Caco-2 (cell line): ENCODE measurements around the gene ARAP1. TPM values are rescaled to one million over a fixed set of nuclear protein-coding genes. Genes with fewer than 3 reads are reported as not detected.

Experiments used
- BruUV-seq: library from RNA; stranded (reverse); fragments of 400-500 nt; replicated peaks from 2 replicates; lab custom pipeline; 2021; lab: Mats Ljungman, UMichigan
- CTCF ChIA-PET: fragments of 300-600 bp; sonication (Branson Sonifier 250); formaldehyde crosslinking; loops from one replicate; lab custom pipeline; 2022; ENCODE audit warnings: antibody characterized with exemption; lab: Charles Lee
- POLR2A ChIA-PET: fragments of 300-600 bp; sonication (Branson Sonifier 250); formaldehyde crosslinking; loops from one replicate; lab custom pipeline; 2022; ENCODE audit warnings: antibody characterized with exemption; lab: Charles Lee
- DNase-seq, 2 experiments: peaks; one replicate each; pipeline versions ENCODE4 v3.0.0 to v3.0.0-alpha.2; 2020 to 2022
- H3K27me3 ChIP-seq: replicated peaks from 2 replicates; pipeline ENCODE4 v1.6.0; 2011; ENCODE audit warnings: low read length; ENCODE audit not compliant: control insufficient read depth, insufficient read depth
- H3K36me3 ChIP-seq: 2 replicates; pipeline ENCODE4 v1.5.1; 2011; ENCODE audit warnings: low read length; ENCODE audit not compliant: control insufficient read depth, insufficient read depth
- H3K4me1 ChIP-seq: fragments of 250-450 bp; sonication (Bioruptor Pico); 2 replicates; pipeline ENCODE4 v1.5.1; 2020; ENCODE audit warnings: mild to moderate bottlenecking
- H3K4me3 ChIP-seq: 2 replicates; pipeline ENCODE4 v1.5.1; 2011; ENCODE audit warnings: low read depth, mild to moderate bottlenecking, control low read depth, low read length
- H3K9me3 ChIP-seq: fragments of 250-450 bp; sonication (Bioruptor Pico); 2 replicates; pipeline ENCODE4 v1.5.1; 2020; ENCODE audit warnings: mild to moderate bottlenecking, moderate library complexity
- H3K27ac Mint-ChIP-seq: one replicate; pipeline ENCODE4 v1.8.0; 2022; ENCODE audit warnings: mixed read lengths; ENCODE audit not compliant: unreplicated experiment
- H3K27me3 Mint-ChIP-seq: one replicate; pipeline ENCODE4 v1.8.0; 2022; ENCODE audit warnings: mixed read lengths; ENCODE audit not compliant: insufficient read depth, unreplicated experiment
- H3K36me3 Mint-ChIP-seq: one replicate; pipeline ENCODE4 v1.8.0; 2022; ENCODE audit warnings: mild to moderate bottlenecking, mixed read lengths; ENCODE audit not compliant: insufficient read depth, unreplicated experiment
- H3K4me1 Mint-ChIP-seq: one replicate; pipeline ENCODE4 v1.8.0; 2022; ENCODE audit warnings: low read depth, mixed read lengths; ENCODE audit not compliant: unreplicated experiment
- H3K4me3 Mint-ChIP-seq: one replicate; pipeline ENCODE4 v1.8.0; 2022; ENCODE audit warnings: mild to moderate bottlenecking, moderate library complexity, mixed read lengths; ENCODE audit not compliant: unreplicated experiment
- H3K9me3 Mint-ChIP-seq: one replicate; pipeline ENCODE4 v1.8.0; 2022; ENCODE audit warnings: mixed read lengths; ENCODE audit not compliant: unreplicated experiment
- intact Hi-C: fragments of 100-400 bp; cut with micrococcal nuclease; formaldehyde crosslinking; loops from one replicate; pipeline ENCODE4 v1.10.0; 2022; ENCODE audit not compliant: unreplicated experiment
- total RNA-seq: library from RNA; stranded (reverse); gene quantifications from 2 replicates; pipeline ENCODE4 v1.2.3, GENCODE V29; 2022
- TF ChIP-seq, protein P1 (sequence below), 2 experiments: fragments of 200-600 bp in 1 of 2; IDR thresholded peaks; 1 replicate in 1 of 2; 2 replicates in 1 of 2; pipeline versions ENCODE4 v1.5.1 to v1.8.0; 2011 to 2022; ENCODE audit warnings: antibody characterized with exemption in 1 of 2, control low read depth in 1 of 2, inconsistent platforms in 1 of 2, low read depth in 1 of 2, low read length in 1 of 2, mild to moderate bottlenecking in 1 of 2, moderate library complexity in 1 of 2; ENCODE audit not compliant: insufficient read depth in 1 of 2, severe bottlenecking in 1 of 2, unreplicated experiment in 1 of 2

Gene ARAP1
- total RNA-seq, 1 experiment from 2014 or later: 87.1 TPM

DNA sequence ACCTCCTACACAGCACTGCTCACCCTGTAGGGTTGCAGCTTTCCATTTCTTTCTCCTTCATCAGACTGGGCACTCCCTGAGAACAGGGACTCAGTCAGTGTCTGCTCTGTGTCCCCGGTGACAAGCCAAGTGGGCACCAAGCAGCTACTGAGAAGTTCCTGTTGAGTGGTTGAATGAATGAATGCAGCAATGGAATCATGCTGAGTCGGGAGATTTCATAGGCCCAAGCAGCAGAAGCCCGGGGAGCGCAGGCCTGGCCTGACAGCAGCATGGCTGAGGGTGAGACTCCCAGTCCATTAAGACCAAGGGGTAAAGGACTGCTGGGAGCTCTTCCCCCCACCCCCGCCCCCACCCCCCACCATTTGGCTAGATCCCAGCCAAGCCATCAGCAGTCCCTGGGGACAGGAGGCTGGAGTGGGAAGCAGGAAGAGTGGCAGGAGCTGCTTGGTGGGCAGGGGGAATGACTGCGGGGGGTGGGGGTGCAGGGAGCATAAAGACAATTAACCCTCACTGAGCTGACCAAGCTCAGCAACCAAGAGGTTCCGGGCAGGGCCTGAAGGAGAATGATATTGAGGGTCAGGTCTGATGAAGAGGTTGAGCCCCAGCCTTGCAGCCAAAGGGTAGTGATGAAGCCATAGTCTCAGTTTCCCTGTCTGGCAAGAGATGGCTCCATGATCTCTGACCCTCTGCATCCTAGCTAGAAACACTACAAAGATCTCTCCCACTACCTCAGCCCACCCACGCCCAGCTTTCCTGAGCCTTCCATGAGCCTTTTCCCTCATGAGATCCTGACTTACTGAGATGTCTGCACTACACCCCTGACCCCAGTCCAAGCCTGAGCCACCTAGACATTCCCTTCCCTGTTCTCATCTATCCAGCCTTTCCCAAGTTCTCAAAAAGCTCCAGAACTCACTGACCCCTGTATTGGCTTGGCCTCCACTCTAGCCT lies 80.8 kb downstream of the ARAP1 start:
- Histone ChIP-seq H3K36me3 (no peaks in the 10 kb centered on the region), H3K4me1 (no peaks in the 10 kb centered on the region), H3K27me3 (no peaks in the 10 kb centered on the region; the same call in 1 of the 2 replicates), H3K9me3 (peaks cover 9% of the 10 kb centered on the region; the same call in 1 of the 2 replicates), H3K4me3 (no peak overlapping the region)
- peaks cover 29% of the 10 kb centered on the region for H3K27me3 Mint-ChIP-seq
- ChIA-PET CTCF (interaction anchor here (1.0 to 1.8 kb wide), 2 partner anchors 13 to 200 kb away, joined by 3 to 4 read pairs; no protein-coding TSS in a partner anchor), POLR2A (no interaction called here)
- TF ChIP-seq, protein P1, sequence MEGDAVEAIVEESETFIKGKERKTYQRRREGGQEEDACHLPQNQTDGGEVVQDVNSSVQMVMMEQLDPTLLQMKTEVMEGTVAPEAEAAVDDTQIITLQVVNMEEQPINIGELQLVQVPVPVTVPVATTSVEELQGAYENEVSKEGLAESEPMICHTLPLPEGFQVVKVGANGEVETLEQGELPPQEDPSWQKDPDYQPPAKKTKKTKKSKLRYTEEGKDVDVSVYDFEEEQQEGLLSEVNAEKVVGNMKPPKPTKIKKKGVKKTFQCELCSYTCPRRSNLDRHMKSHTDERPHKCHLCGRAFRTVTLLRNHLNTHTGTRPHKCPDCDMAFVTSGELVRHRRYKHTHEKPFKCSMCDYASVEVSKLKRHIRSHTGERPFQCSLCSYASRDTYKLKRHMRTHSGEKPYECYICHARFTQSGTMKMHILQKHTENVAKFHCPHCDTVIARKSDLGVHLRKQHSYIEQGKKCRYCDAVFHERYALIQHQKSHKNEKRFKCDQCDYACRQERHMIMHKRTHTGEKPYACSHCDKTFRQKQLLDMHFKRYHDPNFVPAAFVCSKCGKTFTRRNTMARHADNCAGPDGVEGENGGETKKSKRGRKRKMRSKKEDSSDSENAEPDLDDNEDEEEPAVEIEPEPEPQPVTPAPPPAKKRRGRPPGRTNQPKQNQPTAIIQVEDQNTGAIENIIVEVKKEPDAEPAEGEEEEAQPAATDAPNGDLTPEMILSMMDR (IDR thresholded peaks at IDR 0.05; ENCODE audit: insufficient read depth in 1 of 2, low read depth in 1 of 2, low read length in 1 of 2, severe bottlenecking in 1 of 2, unreplicated experiment in 1 of 2): no peak
- H3K4me3 Mint-ChIP-seq: no peak overlapping the region
- H3K36me3 Mint-ChIP-seq: peaks cover 7% of the 10 kb centered on the region
- no peak for DNase-seq
- no peak overlapping the region for H3K27ac Mint-ChIP-seq
- intact Hi-C loops: no loop called here
- peaks cover 8% of the 10 kb centered on the region for H3K9me3 Mint-ChIP-seq
- no peaks in the 10 kb centered on the region for H3K4me1 Mint-ChIP-seq
- no TSS peak for BruUV-seq

DNA sequence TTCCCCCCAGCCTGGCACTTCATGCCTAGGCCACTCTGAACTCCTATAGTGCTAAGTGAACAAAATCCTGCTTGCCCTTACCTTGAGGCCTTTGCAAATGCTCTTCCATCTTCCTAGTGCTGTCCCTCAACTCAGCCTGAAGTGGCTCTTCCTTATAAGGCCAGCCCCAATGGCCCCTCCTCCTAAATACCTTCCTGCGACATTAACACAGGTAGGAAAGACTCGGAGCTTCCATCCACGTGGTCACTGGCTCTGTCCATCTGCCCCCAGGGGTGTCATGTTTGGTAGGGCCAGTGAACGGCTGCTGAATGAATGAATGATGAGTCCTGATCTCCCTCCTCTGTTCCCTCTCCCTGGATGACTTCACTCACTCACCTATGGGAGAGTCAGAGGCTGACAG lies 82.2 kb downstream of the ARAP1 start:
- TF ChIP-seq, protein P1 (IDR thresholded peaks at IDR 0.05; ENCODE audit: insufficient read depth in 1 of 2, low read depth in 1 of 2, low read length in 1 of 2, severe bottlenecking in 1 of 2, unreplicated experiment in 1 of 2): no peak
- ChIA-PET POLR2A (no interaction called here), CTCF (interaction anchor here (0.6 to 3.1 kb wide), 2 partner anchors 14 to 80 kb away, joined by 5 to 15 read pairs; no protein-coding TSS in a partner anchor)
- Histone ChIP-seq H3K4me3 (no peak overlapping the region), H3K36me3 (no peaks in the 10 kb centered on the region), H3K9me3 (peaks cover 9% of the 10 kb centered on the region; the same call in 1 of the 2 replicates), H3K27me3 (no peaks in the 10 kb centered on the region; the same call in 1 of the 2 replicates), H3K4me1 (no peaks in the 10 kb centered on the region)
- BruUV-seq: no TSS peak
- peaks cover 29% of the 10 kb centered on the region for H3K27me3 Mint-ChIP-seq
- H3K4me1 Mint-ChIP-seq: no peaks in the 10 kb centered on the region
- DNase-seq: no peak
- no peak overlapping the region for H3K27ac Mint-ChIP-seq
- H3K4me3 Mint-ChIP-seq: no peak overlapping the region
- peaks cover 7% of the 10 kb centered on the region for H3K36me3 Mint-ChIP-seq
- peaks cover 8% of the 10 kb centered on the region for H3K9me3 Mint-ChIP-seq
- intact Hi-C loops: no loop called here

DNA sequence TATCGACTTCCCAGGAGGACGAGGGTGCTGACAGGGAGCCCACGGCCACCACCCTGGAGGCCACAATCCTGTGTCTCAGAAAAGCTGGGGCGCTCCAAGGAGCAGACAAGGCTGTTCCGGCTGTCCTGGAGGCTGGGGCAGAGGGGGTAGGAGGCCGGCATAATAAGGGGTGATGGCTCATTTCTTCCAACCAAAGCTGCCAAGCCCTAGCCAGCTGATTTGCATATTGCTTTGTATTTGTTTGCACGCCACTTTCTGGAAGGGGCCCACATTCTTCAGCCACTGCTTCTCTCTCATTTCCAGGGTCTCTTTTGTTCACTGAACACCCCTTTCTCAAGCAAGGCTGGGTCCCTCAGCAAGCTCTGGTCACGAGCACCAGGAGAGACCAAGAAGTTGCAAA lies 82.7 kb downstream of the ARAP1 start:
- DNase-seq: no peak
- Histone ChIP-seq H3K4me1 (no peaks in the 10 kb centered on the region), H3K27me3 (no peaks in the 10 kb centered on the region; the same call in 1 of the 2 replicates), H3K9me3 (peaks cover 9% of the 10 kb centered on the region; the same call in 1 of the 2 replicates), H3K36me3 (no peaks in the 10 kb centered on the region), H3K4me3 (no peak overlapping the region)
- Mint-ChIP-seq H3K4me3 (no peak overlapping the region), H3K27me3 (peaks cover 27% of the 10 kb centered on the region), H3K27ac (no peak overlapping the region), H3K9me3 (peaks cover 8% of the 10 kb centered on the region), H3K36me3 (peaks cover 7% of the 10 kb centered on the region), H3K4me1 (no peaks in the 10 kb centered on the region)
- no TSS peak for BruUV-seq
- intact Hi-C loops: no loop called here
- TF ChIP-seq, protein P1 (IDR thresholded peaks at IDR 0.05; ENCODE audit: insufficient read depth in 1 of 2, low read depth in 1 of 2, low read length in 1 of 2, severe bottlenecking in 1 of 2, unreplicated experiment in 1 of 2): no peak
- POLR2A ChIA-PET: no interaction called here
- CTCF ChIA-PET: interaction anchor here (0.6 to 3.1 kb wide), 2 partner anchors 15 to 80 kb away, joined by 5 to 15 read pairs; no protein-coding TSS in a partner anchor
